Heart right ventricle (tissue), 16 donors: ENCODE results near the gene TIMP4. TPM values are rescaled to one million over a fixed set of nuclear protein-coding genes. Genes with fewer than 3 reads are reported as not detected.

ENCODE experiments used
- ATAC-seq, 8 donors: fragments of 200-7000 bp; cut with Tn5 transposase; one replicate each; pipeline ENCODE4 v1.9.1; 2020; ENCODE audit warnings: mild to moderate bottlenecking in 8 of 8, moderate library complexity in 8 of 8, moderate number of reproducible peaks in 1 of 8
- DNase-seq, 2 donors: peaks; one replicate each; pipeline ENCODE4 v3.0.0-alpha.2; 2020
- H3K27ac ChIP-seq, 10 donors: fragments of 200-600 bp; sonication (generic) in 2 of 10; one replicate each; pipeline versions ENCODE4 v1.5.0 to v1.8.0; 2020 to 2022; ENCODE audit warnings: mild to moderate bottlenecking in 3 of 10
- H3K27me3 ChIP-seq, 7 donors: fragments of 200-600 bp; one replicate each; pipeline ENCODE4 v1.8.0; 2021 to 2022; ENCODE audit warnings: mild to moderate bottlenecking in 2 of 7
- H3K36me3 ChIP-seq, 9 donors: fragments of 200-600 bp; sonication (generic) in 1 of 9; one replicate each; pipeline versions ENCODE4 v1.5.0 to v1.8.0; 2020 to 2022; ENCODE audit warnings: mild to moderate bottlenecking in 2 of 9
- H3K4me1 ChIP-seq, 9 donors: fragments of 200-600 bp; sonication (generic) in 1 of 9; one replicate each; pipeline versions ENCODE4 v1.5.0 to v1.8.0; 2020 to 2022; ENCODE audit warnings: mild to moderate bottlenecking in 4 of 9
- H3K4me3 ChIP-seq, 10 donors: fragments of 200-600 bp; sonication (generic) in 2 of 10; one replicate each; pipeline versions ENCODE4 v1.5.0 to v1.8.0; 2020 to 2022; ENCODE audit warnings: mild to moderate bottlenecking in 7 of 10, moderate library complexity in 2 of 10
- H3K9me3 ChIP-seq, 11 donors: fragments of 200-600 bp in 10 of 11; sonication (generic) in 2 of 11; one replicate each; pipeline versions ENCODE4 v1.5.0 to v1.8.0; 2013 to 2022; ENCODE audit warnings: mild to moderate bottlenecking in 2 of 11, control low read depth in 1 of 11, moderate library complexity in 1 of 11
- WGBS, 2 donors: extraction: QIAGEN DNeasy Blood & Tissue Kit; methylation state at CpG; one replicate each; pipeline ENCODE4 v1.1.7; 2013; ENCODE audit warnings: inconsistent platforms in 1 of 2; 5-methylcytosine and 5-hydroxymethylcytosine counted together
- intact Hi-C, 10 donors: fragments of 100-400 bp; cut with DNase I; formaldehyde crosslinking; loops; one replicate each; pipeline versions ENCODE4 v1.11.1 to v1.14.2; 2022
- long read RNA-seq, 3 donors: library from polyadenylated mRNA; unstranded; transcript quantifications; one replicate each; pipeline ENCODE4 v2.0.0, GENCODE V29; 2020 to 2021
- polyA plus RNA-seq, 2 donors: library from polyadenylated mRNA; stranded (reverse); fragments of 200-250 nt; gene quantifications; one replicate each; pipeline ENCODE4 v1.2.3, GENCODE V29; 2013
- total RNA-seq, 10 donors: library from RNA; stranded (reverse); fragmentation: NEBNext Ultra II Directional in 3 of 10; extraction: Animal tissue kit (Norgen Biotek cat#: 25700) in 3 of 10; gene quantifications; one replicate each; pipeline versions ENCODE4 v1.2.1 to v1.2.4, GENCODE V29; 2021 to 2023
- TF ChIP-seq, protein P1 (sequence below), 9 donors: fragments of 200-600 bp; sonication (generic) in 2 of 9; IDR thresholded peaks; one replicate each; pipeline versions ENCODE4 v1.5.0 to v1.8.0; 2021 to 2022; ENCODE audit warnings: antibody characterized with exemption in 9 of 9, mild to moderate bottlenecking in 5 of 9, moderate library complexity in 1 of 9
- donor health status: Arrhythmogenic right ventricular cardiomyopathy.
- donor health status: ischemic (EF 13 %, LVEDD 7.1; RV severe dilation, severe dysfunction).
- donor health status: healthy with polysubstance abuse.
- donor health status: DM: no; HTN: yes; CAD: no.
- donor health status: DM: no; HTN: no; CAD: no.
- donor health status: ischemic (EF 25% LVEDD 6.9; RV normal size, moderate dysfunction).
- donor health status: ischemic (EF 25% LVEDD 5.7; RV mildly dilated, moderate dysfunction).
- donor health status: healthy.
- donor health status: DM: yes; HTN: yes; CAD: no.
- donor health status: Ischemic cardiomyopathy.
- donor health status: ischemic (EF 35%, LVEDD 5.7; RV mildly dilated, moderate dysfunction).
- donor health status: nonischemic (EF 11% LVEDD 7.7; RV severe dilation, severe dysfunction).
- donor health status: DM: yes; HTN: yes; CAD: no.
- donor health status: PGD.
- donor health status: ischemic (EF 29% LVEDD 5.4; RV normal size, mild dysfunction).
- donor health status: nonischemic (EF 23%, LVEDD 6.1; RV moderate dilation, normal function).

The TIMP4 gene
- total RNA-seq (10 to 100 TPM in 3 of 10 donors, 1 to 10 TPM in 7; 2.7 to 39.4 (median 8.0) TPM), polyA plus RNA-seq (10 to 100 TPM in 1 of 2 donors, 1 to 10 TPM in 1; 7.3 to 41.4 TPM)
- long read RNA-seq, donor 1, transcript TIMP4-201 (5 exons, 1,650 nt) = major isoform, 44 of 50 reads
- long read RNA-seq, donor 1, partial matches to known transcripts = 0 of 50 reads
- long read RNA-seq, donor 1, other reads (novel, unspliced or antisense) = 6 of 50 reads
- long read RNA-seq, donor 2, transcript TIMP4-201 (5 exons, 1,650 nt) = major isoform, 38 of 51 reads
- long read RNA-seq, donor 2, partial matches to known transcripts = 4 of 51 reads
- long read RNA-seq, donor 2, other reads (novel, unspliced or antisense) = 9 of 51 reads
- long read RNA-seq, donor 3, transcript TIMP4-201 (5 exons, 1,650 nt) = major isoform, 95 of 109 reads
- long read RNA-seq, donor 3, partial matches to known transcripts = 2 of 109 reads
- long read RNA-seq, donor 3, other reads (novel, unspliced or antisense) = 12 of 109 reads

DNA sequence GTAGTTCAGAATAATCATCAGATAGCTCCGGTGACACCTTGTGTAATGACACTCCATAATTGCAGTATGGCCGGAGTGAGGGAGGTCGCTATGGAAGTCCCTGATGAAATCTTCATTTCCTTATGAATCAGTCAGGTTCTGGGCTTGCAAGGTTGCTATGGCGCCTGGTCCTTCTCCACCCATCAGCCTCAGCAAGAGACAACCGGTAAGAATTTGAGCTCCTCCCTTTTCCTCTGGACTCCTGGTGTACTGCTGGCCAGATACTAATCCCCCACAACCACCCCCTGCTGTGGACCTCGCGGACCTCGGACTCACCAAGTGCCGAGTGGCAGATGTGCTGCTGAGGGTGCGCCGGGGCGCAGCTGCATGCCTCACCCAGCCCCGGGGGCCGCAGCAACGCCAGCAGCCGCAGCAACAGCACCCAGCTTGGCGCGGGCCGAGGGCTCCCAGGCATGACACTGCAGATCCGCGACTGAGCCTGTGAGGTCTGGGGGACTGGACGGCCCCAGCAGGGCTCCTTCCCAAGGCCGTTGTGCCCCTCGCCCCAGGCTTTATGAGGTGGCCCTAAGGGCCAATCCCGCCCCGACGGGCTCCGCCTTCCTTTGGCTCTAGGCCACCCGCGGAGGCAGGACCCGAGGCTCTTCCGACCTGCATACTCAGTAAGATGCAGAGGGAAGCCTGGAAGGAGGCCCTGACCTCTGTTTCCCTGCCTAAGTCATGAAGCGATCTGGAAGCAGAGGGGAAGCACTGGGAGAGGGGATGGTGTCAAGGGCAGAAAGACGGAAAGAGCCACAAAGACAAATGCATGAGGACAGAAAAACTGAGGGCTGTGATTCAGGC is at the start of gene TIMP4:
TSS of gene TIMP4 (minus strand) at position 526 of the 840 bp plus-strand sequence. CDS start at position 454, 72 bp downstream.
- Histone ChIP-seq H3K4me3 (peak within 1 kb of the TSS; percentile 33 to 82 (median 60)), H3K36me3 (peaks cover 0 to 11% (median 0%) of the 10 kb centered on the region in 9 donors), H3K4me1 (peaks cover 7 to 43% (median 33%) of the 10 kb centered on the region in 9 donors), H3K27ac (peak within 1 kb of the TSS; percentile 63 to 91 (median 78)), H3K9me3 (no peaks in the 10 kb centered on the region), H3K27me3 (peaks cover 0 to 10% (median 0%) of the 10 kb centered on the region in 7 donors)
- WGBS, 2 donors = 10 to 11% methylated on average over 34 of the region's 34 CpGs
- TF ChIP-seq, protein P1, sequence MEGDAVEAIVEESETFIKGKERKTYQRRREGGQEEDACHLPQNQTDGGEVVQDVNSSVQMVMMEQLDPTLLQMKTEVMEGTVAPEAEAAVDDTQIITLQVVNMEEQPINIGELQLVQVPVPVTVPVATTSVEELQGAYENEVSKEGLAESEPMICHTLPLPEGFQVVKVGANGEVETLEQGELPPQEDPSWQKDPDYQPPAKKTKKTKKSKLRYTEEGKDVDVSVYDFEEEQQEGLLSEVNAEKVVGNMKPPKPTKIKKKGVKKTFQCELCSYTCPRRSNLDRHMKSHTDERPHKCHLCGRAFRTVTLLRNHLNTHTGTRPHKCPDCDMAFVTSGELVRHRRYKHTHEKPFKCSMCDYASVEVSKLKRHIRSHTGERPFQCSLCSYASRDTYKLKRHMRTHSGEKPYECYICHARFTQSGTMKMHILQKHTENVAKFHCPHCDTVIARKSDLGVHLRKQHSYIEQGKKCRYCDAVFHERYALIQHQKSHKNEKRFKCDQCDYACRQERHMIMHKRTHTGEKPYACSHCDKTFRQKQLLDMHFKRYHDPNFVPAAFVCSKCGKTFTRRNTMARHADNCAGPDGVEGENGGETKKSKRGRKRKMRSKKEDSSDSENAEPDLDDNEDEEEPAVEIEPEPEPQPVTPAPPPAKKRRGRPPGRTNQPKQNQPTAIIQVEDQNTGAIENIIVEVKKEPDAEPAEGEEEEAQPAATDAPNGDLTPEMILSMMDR (IDR thresholded peaks at IDR 0.05) = no peak
- ATAC-seq (peak; percentile 61 to 90 (median 82)), DNase-seq (peak; percentile 34 to 69)
- intact Hi-C loops = loop anchor here in 3 of 10 donors (2.0 kb wide), 2 partner anchors 14 to 20 kb away; no protein-coding TSS in a partner anchor

DNA sequence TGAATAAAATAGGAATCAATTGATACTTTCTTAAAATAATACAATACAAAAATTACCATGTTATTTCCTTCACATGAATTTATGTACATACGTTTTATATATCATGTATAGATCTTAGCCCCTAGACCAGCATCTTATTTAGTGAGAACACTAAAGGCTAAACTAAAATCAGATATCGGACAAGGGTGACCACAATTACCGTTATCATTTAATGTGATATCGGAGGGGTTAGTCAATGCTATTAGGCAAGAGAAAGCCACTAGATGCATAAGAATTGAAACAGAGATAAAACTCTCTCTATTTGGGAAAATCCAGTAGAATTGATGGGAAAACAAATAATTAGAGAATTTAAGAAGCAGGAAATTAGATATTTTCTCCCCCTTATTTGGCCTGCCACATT is 46.5 kb upstream of the TIMP4 start:
- Histone ChIP-seq H3K4me1 (no peaks in the 10 kb centered on the region), H3K9me3 (peaks cover 0 to 14% (median 6%) of the 10 kb centered on the region in 11 donors), H3K27me3 (no peaks in the 10 kb centered on the region), H3K27ac (no peak overlapping the region), H3K4me3 (no peak overlapping the region), H3K36me3 (no peaks in the 10 kb centered on the region)
- intact Hi-C loops = no loop called here
- TF ChIP-seq, protein P1 (IDR thresholded peaks at IDR 0.05) = no peak
- 93 to 95% methylated on average over 4 of the region's 4 CpGs for WGBS, 2 donors
- ATAC-seq (no peak), DNase-seq (no peak)

DNA sequence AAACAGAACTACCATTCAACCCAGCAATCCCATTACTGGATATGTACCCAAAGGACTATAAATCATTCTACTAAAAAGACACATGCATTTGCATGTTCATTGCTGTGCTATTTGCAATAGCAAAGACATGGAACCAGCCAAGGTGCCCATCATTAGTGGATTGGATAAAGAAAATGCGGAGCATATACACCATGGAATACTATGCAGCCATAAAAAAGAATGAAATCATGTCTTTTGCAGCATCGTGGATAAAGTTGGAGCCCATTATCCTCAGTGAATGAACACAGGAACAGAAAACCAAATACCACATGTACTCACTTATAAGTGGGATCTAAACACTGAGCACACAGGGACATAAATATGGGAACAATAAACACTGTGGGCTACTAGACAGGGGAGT is 43.1 kb upstream of the TIMP4 start:
- intact Hi-C loops = no loop called here
- 82 to 83% methylated on average over 2 of the region's 2 CpGs for WGBS, 2 donors
- Histone ChIP-seq H3K27me3 (no peaks in the 10 kb centered on the region), H3K9me3 (peaks cover 0 to 5% (median 0%) of the 10 kb centered on the region in 11 donors), H3K27ac (no peak overlapping the region), H3K4me3 (no peak overlapping the region), H3K4me1 (peaks cover 0 to 13% (median 0%) of the 10 kb centered on the region in 9 donors), H3K36me3 (no peaks in the 10 kb centered on the region)
- DNase-seq = no peak
- TF ChIP-seq, protein P1 (IDR thresholded peaks at IDR 0.05) = no peak
- ATAC-seq = no peak

DNA sequence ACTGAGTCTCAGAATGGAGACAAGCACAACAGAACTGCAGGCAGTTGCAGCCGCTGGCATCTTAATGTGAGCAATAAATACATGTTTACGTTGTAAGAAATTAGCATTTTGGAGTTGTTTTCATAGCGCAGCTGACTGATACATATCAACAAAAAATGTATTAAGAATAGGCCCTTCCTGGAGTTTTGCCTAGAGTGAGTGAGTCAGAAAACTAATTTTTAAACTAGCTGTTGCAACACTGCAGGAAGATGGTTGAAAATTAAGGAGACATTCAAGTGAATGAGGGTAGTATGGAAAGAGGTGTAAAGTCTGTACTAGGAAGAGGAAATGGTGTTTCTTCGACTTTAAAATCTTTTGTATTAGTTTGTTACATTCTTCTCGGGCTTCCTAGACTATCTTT is 39.6 kb upstream of the TIMP4 start:
- DNase-seq (no peak), ATAC-seq (no peak)
- no peaks in the 10 kb centered on the region for H3K9me3 ChIP-seq
- peaks cover 0 to 33% (median 6%) of the 10 kb centered on the region in 9 donors for H3K4me1 ChIP-seq
- intact Hi-C loops = loop anchor here in 1 of 10 donors (10.0 kb wide), 1 partner anchor 86 kb away; the partner anchor contains the start of gene PPARG
- H3K4me3 ChIP-seq = no peak overlapping the region
- TF ChIP-seq, protein P1 (IDR thresholded peaks at IDR 0.05) = no peak
- H3K27me3 ChIP-seq = no peaks in the 10 kb centered on the region
- no peaks in the 10 kb centered on the region for H3K36me3 ChIP-seq
- no peak overlapping the region for H3K27ac ChIP-seq
- WGBS, 2 donors = 67 to 78% methylated on average over 5 of the region's 5 CpGs
